ENCODE data around the gene ZNF212. TPM values are rescaled to one million over a fixed set of nuclear protein-coding genes. Genes with fewer than 3 reads are reported as not detected.
"Not testable (repeated sequence)": the region's sequence is repeated elsewhere in the genome, so short reads cannot be mapped to it uniquely, and the experiment has no call there.

The ZNF212 gene
- total RNA-seq, 4 donors from 2014 or later = 19.8 to 24.9 (median 23.2) TPM

DNA sequence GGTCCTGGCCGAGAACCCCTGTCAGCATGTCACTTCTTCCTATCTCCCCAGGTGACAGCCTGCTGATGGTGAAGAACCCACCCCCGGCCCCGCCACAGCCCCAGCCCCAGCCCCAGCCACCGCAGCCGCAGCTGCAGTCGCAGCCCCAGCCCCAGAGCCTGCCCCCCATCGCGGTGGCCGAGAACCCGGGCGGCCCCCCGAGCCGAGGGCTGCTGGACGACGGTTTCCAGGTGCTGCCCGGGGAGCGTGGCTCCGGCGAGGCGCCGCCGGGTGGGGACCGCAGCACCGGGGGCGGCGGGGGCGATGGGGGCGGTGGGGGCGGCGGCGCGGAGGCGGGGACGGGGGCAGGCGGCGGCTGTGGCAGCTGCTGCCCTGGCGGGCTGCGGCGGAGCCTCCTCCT lies 15.7 kb upstream of the ZNF212 start:
- H3K9me3 ChIP-seq = no peaks in the 10 kb centered on the region
- no peak overlapping the region for H3K27ac ChIP-seq
- H3K4me1 ChIP-seq = peaks cover 0 to 5% (median 0%) of the 10 kb centered on the region in 4 donors
- DNase-seq = no peak
- peaks cover 0 to 67% (median 0%) of the 10 kb centered on the region in 3 donors for H3K36me3 ChIP-seq
- H3K27me3 ChIP-seq = no peaks in the 10 kb centered on the region
- no peak for TF ChIP-seq POLR2A (IDR thresholded peaks at IDR 0.05)
- TF ChIP-seq, protein P1, sequence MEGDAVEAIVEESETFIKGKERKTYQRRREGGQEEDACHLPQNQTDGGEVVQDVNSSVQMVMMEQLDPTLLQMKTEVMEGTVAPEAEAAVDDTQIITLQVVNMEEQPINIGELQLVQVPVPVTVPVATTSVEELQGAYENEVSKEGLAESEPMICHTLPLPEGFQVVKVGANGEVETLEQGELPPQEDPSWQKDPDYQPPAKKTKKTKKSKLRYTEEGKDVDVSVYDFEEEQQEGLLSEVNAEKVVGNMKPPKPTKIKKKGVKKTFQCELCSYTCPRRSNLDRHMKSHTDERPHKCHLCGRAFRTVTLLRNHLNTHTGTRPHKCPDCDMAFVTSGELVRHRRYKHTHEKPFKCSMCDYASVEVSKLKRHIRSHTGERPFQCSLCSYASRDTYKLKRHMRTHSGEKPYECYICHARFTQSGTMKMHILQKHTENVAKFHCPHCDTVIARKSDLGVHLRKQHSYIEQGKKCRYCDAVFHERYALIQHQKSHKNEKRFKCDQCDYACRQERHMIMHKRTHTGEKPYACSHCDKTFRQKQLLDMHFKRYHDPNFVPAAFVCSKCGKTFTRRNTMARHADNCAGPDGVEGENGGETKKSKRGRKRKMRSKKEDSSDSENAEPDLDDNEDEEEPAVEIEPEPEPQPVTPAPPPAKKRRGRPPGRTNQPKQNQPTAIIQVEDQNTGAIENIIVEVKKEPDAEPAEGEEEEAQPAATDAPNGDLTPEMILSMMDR (IDR thresholded peaks at IDR 0.05) = no peak
- H3K4me3 ChIP-seq = no peak overlapping the region

DNA sequence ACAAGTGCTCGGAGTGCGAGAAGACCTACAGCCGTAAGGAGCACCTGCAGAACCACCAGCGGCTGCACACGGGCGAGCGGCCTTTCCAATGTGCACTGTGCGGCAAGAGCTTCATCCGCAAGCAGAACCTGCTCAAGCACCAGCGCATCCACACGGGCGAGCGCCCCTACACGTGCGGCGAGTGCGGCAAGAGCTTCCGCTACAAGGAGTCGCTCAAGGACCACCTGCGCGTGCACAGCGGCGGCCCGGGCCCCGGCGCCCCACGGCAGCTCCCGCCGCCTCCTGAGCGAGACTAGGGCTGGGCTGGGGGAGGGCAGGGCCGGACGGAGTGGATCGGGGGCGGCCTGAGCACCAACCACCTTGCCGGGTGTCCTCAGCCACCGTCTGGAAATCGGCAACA lies 15.1 kb upstream of the ZNF212 start:
- H3K4me1 ChIP-seq = peaks cover 0 to 5% (median 0%) of the 10 kb centered on the region in 4 donors
- DNase-seq = no peak
- H3K27ac ChIP-seq = no peak overlapping the region
- H3K27me3 ChIP-seq = no peaks in the 10 kb centered on the region
- no peak overlapping the region for H3K4me3 ChIP-seq
- TF ChIP-seq POLR2A (IDR thresholded peaks at IDR 0.05) = no peak
- TF ChIP-seq, protein P1 (IDR thresholded peaks at IDR 0.05) = no peak
- H3K36me3 ChIP-seq = peaks cover 0 to 62% (median 0%) of the 10 kb centered on the region in 3 donors
- H3K9me3 ChIP-seq = no peaks in the 10 kb centered on the region

DNA sequence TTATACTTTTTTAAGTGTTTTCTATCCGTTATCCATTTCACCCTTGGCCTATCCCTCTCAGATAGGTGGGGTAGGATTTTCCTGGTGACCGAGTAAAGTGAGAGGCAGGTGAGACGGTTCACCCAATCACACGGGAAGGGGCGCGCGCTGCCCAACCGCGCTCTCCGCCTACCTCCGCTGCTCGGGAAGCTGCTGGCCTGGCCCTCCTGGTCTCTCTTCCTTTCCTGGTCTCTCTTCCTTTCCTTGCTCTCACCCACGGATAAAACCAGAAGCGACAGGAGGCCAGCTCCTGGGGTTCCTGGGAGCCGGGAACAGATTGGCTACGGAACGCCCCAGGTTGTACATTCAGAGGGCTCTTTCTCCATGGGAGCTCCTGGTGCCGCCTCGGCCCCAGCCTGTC lies 14.3 kb upstream of the ZNF212 start:
- Histone ChIP-seq H3K27me3 (no peaks in the 10 kb centered on the region), H3K36me3 (peaks cover 0 to 55% (median 0%) of the 10 kb centered on the region in 3 donors), H3K4me3 (no peak overlapping the region), H3K9me3 (no peaks in the 10 kb centered on the region), H3K27ac (no peak overlapping the region), H3K4me1 (peaks cover 0 to 5% (median 0%) of the 10 kb centered on the region in 4 donors)
- TF ChIP-seq, protein P1 (IDR thresholded peaks at IDR 0.05) = no peak
- no peak for DNase-seq

DNA sequence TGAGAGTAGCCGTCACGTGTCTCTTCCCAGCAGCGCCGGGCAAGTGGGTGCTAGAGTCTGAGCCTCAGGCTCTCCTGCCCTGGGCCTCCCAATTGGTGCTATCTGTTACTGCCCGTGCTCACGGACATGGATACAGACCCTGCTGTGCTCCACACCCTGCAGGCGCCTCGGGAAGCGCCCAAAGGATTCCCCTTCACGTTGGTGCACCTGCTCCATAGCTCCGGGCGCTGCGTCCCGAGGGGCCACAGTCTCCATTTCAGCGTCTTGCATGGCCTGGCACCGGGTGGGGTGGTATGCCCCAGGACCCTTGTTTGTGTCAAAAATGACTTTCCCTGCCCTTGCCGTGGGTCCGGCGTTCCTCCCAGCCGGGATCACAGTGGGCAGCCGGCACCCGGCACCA lies 13.8 kb upstream of the ZNF212 start:
- H3K9me3 ChIP-seq = no peaks in the 10 kb centered on the region
- no peak overlapping the region for H3K27ac ChIP-seq
- H3K4me1 ChIP-seq = peaks cover 0 to 5% (median 0%) of the 10 kb centered on the region in 4 donors
- H3K36me3 ChIP-seq = peaks cover 0 to 49% (median 0%) of the 10 kb centered on the region in 3 donors
- TF ChIP-seq, protein P1 (IDR thresholded peaks at IDR 0.05) = no peak
- TF ChIP-seq POLR2A (IDR thresholded peaks at IDR 0.05) = no peak
- DNase-seq = no peak
- no peaks in the 10 kb centered on the region for H3K27me3 ChIP-seq
- no peak overlapping the region for H3K4me3 ChIP-seq

DNA sequence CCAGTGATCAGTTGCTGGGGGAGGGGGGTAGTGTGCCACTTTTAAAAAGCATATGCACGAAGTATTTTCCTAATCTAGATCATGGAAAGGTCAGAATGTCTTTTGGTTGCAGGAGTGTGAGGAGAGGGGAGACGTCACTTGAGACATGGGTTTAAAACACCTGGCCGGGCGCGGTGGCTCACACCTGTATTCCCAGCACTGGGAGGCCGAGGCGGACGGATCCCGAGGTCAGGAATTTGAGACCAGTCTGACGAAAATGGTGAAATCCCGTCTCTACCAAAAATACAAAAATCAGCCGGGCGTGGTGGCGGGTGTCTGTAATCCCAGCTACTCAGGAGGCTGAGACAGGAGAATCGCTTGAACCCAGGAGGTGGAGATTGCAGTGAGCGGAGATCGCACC lies 13.1 kb upstream of the ZNF212 start:
- H3K36me3 ChIP-seq = peaks cover 0 to 42% (median 0%) of the 10 kb centered on the region in 3 donors
- H3K4me3 ChIP-seq, H3K9me3 ChIP-seq: not testable (repeated sequence)

DNA sequence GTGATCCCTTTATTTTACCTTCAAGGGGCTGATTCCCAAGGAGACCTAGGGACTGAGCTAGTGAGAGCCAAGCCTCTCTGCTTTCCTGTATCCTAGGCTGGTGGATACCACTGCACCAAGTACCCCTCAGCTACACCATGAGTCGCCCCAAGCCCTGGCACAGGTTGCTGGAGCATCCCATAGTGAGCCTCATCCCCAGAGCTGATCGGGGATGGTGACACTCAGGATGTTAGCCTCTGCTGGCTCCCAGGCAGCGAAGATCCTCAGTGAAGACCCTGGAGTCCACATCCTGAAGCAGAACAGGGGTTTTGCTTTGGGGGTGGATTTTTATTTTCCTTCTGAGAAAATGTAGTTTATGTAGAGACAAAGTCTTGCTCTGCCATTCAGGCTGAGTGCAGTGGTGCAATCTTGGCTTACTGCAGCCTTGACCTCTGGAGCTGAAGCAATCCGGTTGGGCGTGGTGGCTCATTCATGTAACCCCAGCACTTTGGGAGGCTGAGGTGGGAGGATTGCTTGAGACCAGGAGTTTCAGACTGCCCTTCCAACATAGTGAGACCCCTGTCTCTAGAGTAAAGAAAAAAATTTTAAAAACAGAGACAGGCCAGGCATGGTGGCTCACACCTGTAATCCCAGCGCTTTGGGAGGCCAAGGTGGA lies 12.5 kb upstream of the ZNF212 start:
- Histone ChIP-seq H3K9me3 (no peaks in the 10 kb centered on the region), H3K27ac (no peak overlapping the region), H3K27me3 (no peaks in the 10 kb centered on the region), H3K4me1 (peaks cover 0 to 5% (median 0%) of the 10 kb centered on the region in 4 donors), H3K4me3 (no peak overlapping the region), H3K36me3 (peaks cover 0 to 38% (median 0%) of the 10 kb centered on the region in 3 donors)
- TF ChIP-seq, protein P1 (IDR thresholded peaks at IDR 0.05) = no peak
- TF ChIP-seq POLR2A (IDR thresholded peaks at IDR 0.05) = no peak
- peak in 1 of 3 donors; percentile 52 for DNase-seq

More for the DNA sequence above, 13.1 kb upstream of the ZNF212 start:
- H3K27me3 ChIP-seq, H3K4me1 ChIP-seq, DNase-seq, H3K27ac ChIP-seq: not testable (repeated sequence)
